Subcutaneous adipose tissue (tissue), 4 donors: ENCODE results near the gene BDH1. TPM values are rescaled to one million over a fixed set of nuclear protein-coding genes. Genes with fewer than 3 reads are reported as not detected.

ENCODE experiments used
- total RNA-seq, 4 donors: library from RNA; depleted of rRNA; stranded (reverse); fragments of >200 nt; gene quantifications; one replicate each; pipeline ENCODE4 v1.1.0, GENCODE V29; 2016
- TF ChIP-seq, protein P1 (sequence below): fragments of 450-650 bp; IDR thresholded peaks from one replicate; pipeline ENCODE4 v1.5.1; 2016; ENCODE audit warnings: low read depth, mild to moderate bottlenecking, control low read depth, antibody characterized with exemption, moderate library complexity

The BDH1 gene
- total RNA-seq, 4 donors from 2014 or later: 15.5 to 65.2 (median 20.9) TPM

DNA sequence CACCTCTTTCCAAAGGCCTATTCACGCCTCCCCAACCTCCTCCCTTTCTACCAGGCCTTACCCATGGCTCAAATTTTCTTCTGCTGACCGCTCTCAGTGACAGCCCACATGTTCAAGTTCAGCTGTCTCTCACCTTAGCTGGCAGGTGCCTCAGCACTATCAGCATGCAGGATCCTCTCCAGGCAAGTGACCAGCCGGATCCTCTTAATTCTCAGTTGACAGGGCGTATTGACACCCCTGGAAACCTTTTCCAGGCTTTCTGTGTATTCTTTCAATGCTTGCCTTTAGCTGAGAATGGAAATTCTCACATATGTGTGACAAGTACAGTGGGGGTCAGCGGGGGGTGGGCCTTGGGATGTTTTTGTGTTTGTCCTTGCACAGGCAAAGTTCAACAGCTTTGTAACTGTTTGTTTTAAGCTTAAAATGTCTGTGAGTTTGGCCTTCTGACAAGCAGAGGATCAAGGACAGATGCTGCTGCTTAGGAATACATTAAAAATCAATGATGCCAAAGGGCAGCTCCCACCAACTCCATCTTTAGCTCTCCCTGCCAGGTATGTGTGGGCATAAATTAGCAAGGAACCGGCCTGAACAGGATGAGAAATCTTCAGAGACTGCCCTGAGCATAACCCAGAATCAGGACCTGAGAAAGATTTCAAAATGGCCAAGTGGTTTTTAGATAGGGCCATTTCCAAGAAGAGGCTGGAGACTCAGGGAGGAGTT is 17.4 kb upstream of the BDH1 start:
- TF ChIP-seq, protein P1, sequence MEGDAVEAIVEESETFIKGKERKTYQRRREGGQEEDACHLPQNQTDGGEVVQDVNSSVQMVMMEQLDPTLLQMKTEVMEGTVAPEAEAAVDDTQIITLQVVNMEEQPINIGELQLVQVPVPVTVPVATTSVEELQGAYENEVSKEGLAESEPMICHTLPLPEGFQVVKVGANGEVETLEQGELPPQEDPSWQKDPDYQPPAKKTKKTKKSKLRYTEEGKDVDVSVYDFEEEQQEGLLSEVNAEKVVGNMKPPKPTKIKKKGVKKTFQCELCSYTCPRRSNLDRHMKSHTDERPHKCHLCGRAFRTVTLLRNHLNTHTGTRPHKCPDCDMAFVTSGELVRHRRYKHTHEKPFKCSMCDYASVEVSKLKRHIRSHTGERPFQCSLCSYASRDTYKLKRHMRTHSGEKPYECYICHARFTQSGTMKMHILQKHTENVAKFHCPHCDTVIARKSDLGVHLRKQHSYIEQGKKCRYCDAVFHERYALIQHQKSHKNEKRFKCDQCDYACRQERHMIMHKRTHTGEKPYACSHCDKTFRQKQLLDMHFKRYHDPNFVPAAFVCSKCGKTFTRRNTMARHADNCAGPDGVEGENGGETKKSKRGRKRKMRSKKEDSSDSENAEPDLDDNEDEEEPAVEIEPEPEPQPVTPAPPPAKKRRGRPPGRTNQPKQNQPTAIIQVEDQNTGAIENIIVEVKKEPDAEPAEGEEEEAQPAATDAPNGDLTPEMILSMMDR: no peak

GRCh38 chr3:197567904-197568681 is 12.3 kb upstream of the BDH1 start:
- TF ChIP-seq, protein P1: no peak

DNA sequence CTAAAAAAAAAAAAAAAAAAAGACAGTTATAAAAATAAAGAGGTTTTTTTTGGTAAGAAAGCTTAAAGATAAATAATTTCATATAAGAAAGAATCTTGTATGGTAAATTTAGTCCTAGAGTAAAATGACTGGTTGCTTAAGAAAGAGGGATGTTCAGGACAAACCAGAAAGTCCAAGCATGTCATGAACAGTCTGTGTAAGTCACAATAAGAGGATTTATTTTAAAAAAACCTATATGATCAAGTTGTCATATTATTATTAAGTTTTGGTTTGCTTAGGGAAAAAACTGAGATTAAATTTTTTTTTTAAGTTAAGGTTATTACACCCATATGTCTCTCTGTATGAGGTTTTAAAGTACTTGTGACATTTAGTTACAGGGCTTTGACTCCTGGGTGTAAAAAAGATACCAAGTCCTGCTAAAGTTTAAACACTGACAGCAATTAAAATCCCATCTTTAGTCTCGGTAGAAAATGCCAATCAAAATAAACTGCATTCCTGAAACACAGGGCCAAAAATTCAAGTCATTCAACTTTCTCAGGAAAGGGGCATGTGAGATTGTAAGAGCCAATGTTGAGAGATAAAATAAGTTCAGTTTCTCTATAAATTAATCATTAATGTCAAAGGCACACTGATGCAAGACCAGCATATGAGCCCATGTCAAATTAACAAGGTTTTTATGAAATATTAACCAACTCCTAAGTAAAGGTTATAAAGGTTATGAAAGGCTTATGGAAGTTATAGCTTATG is 8.5 kb upstream of the BDH1 start:
- TF ChIP-seq, protein P1: no peak

DNA sequence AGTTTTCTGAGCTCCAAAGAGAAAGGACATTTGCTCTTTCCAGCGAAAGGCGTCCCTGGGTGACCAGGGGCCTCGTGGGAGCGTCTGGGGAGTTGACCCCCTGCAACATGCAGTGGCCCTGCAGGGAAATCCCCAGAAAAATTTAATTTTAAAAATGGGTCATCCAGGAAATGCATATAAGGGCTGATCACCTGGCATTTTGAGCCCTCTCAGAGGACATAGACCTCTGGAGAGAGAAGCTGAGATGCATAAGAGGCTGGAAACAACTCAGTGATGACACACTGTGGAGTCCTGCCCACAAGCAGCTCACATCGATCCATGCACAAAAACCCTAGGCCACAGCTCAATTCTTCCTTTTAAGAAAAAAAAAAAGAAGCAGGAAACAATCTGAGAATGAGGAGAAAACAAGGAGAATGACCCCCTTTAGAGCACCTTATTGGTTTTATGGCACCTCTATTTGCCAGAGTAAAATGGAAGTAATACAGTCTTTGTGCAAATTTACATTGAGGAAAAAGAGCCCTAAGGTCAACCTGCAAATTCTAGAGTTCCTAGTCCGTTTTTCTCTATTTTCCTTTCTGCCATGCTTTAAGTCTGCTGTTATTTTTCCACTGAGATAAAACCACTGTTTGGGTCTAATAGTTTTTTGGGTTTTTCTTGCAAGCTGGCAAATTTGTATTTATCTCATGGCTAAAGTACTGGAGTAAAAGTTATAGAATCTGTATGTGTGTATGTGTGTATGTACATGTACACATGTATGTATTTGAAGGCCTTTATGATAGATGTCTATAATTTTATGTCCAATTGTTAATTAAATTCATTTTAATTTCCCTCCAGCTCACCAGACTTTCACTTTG is 6.9 kb upstream of the BDH1 start:
- TF ChIP-seq, protein P1: no peak

DNA sequence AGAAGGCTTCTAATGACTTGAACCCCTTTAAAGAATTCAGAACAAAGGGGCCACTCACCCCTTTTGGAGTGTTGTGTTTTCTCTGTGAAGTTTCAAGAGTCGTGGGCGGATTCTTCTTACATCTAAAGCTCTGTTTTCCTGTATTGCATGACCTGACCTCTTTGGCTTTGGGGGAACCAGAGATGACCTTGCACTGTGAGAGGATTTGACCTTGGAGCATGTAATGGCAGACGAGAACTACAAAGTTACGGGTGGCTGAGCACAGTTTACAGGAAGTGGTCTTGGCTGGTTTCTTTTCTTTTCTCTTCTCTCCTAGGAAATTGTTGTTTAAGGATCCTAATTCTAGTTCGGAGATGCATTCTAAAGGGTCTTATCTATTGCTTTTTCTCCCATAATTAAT is 6.2 kb upstream of the BDH1 start:
- TF ChIP-seq, protein P1: no peak

DNA sequence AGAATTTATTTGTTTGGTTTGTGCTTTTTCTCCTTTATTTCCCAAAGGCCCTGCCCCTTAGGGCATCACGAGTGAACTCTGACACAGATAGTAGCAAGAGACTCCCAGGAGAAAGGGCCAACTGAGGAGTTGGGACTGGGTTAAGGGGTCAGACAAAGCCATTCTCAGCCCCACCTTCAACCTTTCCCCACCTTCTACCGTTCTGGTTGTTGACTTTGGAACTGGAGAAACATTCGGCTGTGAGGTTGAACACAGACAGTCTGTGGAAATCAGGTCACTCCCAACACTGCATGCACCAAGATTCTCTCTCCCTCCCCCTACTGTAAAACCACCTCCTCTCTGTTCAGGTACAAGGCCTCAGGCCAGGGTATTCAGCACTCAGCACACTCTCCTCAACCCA is 3.9 kb upstream of the BDH1 start:
- TF ChIP-seq, protein P1: no peak
